HCT116 (cell line): ENCODE measurements around the gene OXCT2.

Experiments
- CBX3 ChIP-seq: IDR thresholded peaks from 2 replicates; pipeline ENCODE4 v1.6.1; 2012; ENCODE audit warnings: low read depth
- CTCF ChIP-seq, 3 experiments: fragments of 200-600 bp in 1 of 3; sonication (generic) in 1 of 3; IDR thresholded peaks in 2 of 3; conservative IDR thresholded peaks in 1 of 3; 2 replicates each; pipeline ENCODE4 v1.5.1; 2012 to 2017; ENCODE audit warnings: low read depth in 2 of 3, low read length in 2 of 3, antibody characterized with exemption in 1 of 3, borderline replicate concordance in 1 of 3, control low read depth in 1 of 3, mild to moderate bottlenecking in 1 of 3, mixed read lengths in 1 of 3, mixed run types in 1 of 3, moderate library complexity in 1 of 3; ENCODE audit not compliant: insufficient read depth in 1 of 3
- POLR2A ChIP-seq: IDR thresholded peaks from 2 replicates; pipeline ENCODE4 v1.7.0; 2011; ENCODE audit warnings: borderline replicate concordance; ENCODE audit not compliant: insufficient read depth, insufficient read length; ENCODE audit errors: extremely low read depth
- POLR2AphosphoS5 ChIP-seq: IDR thresholded peaks from 2 replicates; pipeline ENCODE4 v1.6.1; 2011; ENCODE audit warnings: mild to moderate bottlenecking, low read depth, low read length, moderate library complexity
- RAD21 ChIP-seq: IDR thresholded peaks from 2 replicates; pipeline ENCODE4 v1.6.1; 2012; ENCODE audit warnings: low read depth, mild to moderate bottlenecking
- SIN3A ChIP-seq: IDR thresholded peaks from 2 replicates; pipeline ENCODE4 v1.6.1; 2012; ENCODE audit warnings: low read depth
- SRF ChIP-seq: IDR thresholded peaks from 2 replicates; pipeline ENCODE4 v1.6.1; 2012; ENCODE audit warnings: low read depth
- TCF7L2 ChIP-seq: IDR thresholded peaks from 2 replicates; pipeline ENCODE4 v1.7.0; 2011; ENCODE audit warnings: borderline replicate concordance, inconsistent platforms; ENCODE audit not compliant: insufficient read depth, insufficient read length; ENCODE audit errors: extremely low read depth
- ZNF274 ChIP-seq: fragments of 200-500 bp; sonication (Bioruptor generic); IDR thresholded peaks from 2 replicates; pipeline ENCODE4 v1.6.1; 2014; ENCODE audit warnings: mild to moderate bottlenecking, low read depth, low read length, inconsistent platforms

GRCh38 chr1:39727221-39727931, 43.8 kb downstream of the OXCT2 start:
- TF ChIP-seq CTCF (IDR thresholded peaks at IDR 0.05 in 2 of 3, conservative IDR thresholded peaks at IDR 0.05 in 1 of 3; ENCODE audit: borderline replicate concordance in 1 of 3, insufficient read depth in 1 of 3, low read depth in 2 of 3, low read length in 2 of 3) (no peak), SIN3A (no peak), POLR2A (no peak), ZNF274 (no peak), RAD21 (no peak), POLR2AphosphoS5 (no peak), TCF7L2 (no peak), SRF (no peak), CBX3 (no peak)
